ENCODE results near the gene SLC2A6.

SLC2A6 gene

GRCh38 chr9:133437753-133438531 lies 41.0 kb downstream of the SLC2A6 start:
- no peak for DNase-seq (ENCODE audit: low read depth)

GRCh38 chr9:133436681-133437080 lies 42.2 kb downstream of the SLC2A6 start:
- no peak for DNase-seq (ENCODE audit: low read depth)

DNA sequence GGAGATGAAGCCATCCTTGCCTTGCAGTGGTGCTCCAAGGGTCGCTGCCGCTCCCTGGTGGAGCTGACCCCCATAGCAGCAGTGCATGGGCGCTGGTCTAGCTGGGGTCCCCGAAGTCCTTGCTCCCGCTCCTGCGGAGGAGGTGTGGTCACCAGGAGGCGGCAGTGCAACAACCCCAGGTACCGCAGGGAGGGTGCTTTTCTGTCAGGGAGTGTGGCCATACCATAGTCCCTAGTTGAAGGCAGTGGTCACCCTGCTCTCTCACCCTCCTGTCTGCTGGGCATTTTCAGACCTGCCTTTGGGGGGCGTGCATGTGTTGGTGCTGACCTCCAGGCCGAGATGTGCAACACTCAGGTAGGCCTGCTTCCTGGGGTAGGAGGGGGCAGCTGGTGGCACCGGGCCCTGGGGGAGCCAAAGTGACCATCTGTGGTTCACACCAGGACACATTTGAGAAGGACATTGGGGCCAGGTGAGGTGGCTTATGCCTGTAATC lies 45.5 kb downstream of the SLC2A6 start:
- no peak for DNase-seq (ENCODE audit: low read depth)

- no peak for DNase-seq (ENCODE audit: low read depth)
These were observed 48.7 kb downstream of the SLC2A6 start for GRCh38 chr9:133430244-133430643.

GRCh38 chr9:133429641-133430161 lies 49.2 kb downstream of the SLC2A6 start:
- no peak for DNase-seq (ENCODE audit: low read depth)

- no peak for DNase-seq (ENCODE audit: low read depth)
These were observed 49.7 kb downstream of the SLC2A6 start for GRCh38 chr9:133429214-133429613.

DNA sequence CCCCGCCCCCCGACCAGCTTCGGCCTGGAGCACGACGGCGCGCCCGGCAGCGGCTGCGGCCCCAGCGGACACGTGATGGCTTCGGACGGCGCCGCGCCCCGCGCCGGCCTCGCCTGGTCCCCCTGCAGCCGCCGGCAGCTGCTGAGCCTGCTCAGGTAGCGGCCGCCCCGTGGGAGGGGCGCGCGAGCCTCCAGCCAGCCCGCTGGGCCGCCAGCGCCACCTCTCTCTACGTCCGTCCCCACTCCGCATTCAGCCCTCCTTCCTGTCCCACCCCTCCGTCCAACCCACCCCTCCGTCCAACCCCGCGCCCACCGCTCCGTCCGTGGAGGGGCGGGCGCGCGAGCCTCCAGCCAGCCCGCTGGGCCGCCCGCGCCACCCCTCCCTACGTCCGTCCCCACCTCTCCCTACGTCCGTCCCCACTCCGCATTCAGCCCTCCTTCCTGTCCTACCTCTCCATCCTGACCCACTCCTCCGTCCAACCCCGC lies 50.2 kb downstream of the SLC2A6 start:
- no peak for DNase-seq (ENCODE audit: low read depth)

- DNase-seq (ENCODE audit: low read depth) = no peak
These were observed 51.1 kb downstream of the SLC2A6 start for GRCh38 chr9:133427658-133428348.

- no peak for DNase-seq (ENCODE audit: low read depth)
These were observed 52.9 kb downstream of the SLC2A6 start for GRCh38 chr9:133426011-133426410.

GRCh38 chr9:133425049-133425632 lies 53.8 kb downstream of the SLC2A6 start:
- no peak for DNase-seq (ENCODE audit: low read depth)

DNA sequence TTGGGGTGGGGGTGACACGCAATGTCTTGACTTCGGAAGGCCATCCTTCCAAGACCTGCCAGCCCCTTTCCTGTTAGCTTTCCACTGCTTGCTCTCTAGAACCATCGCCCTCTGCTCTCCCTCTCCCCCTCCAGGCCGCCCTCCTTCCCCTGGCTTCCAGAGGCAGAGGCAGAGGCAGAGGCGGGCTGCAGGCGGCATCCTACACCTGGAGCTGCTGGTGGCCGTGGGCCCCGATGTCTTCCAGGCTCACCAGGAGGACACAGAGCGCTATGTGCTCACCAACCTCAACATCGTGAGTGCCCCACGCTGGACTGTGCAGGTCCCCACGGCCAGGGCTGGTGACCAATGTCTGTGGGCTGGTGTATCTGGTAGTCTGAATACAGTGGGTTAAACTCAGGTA lies 54.7 kb downstream of the SLC2A6 start:
- DNase-seq (ENCODE audit: low read depth) = no peak

- DNase-seq (ENCODE audit: low read depth) = no peak
These were observed 55.7 kb downstream of the SLC2A6 start for GRCh38 chr9:133423216-133423615.

DNA sequence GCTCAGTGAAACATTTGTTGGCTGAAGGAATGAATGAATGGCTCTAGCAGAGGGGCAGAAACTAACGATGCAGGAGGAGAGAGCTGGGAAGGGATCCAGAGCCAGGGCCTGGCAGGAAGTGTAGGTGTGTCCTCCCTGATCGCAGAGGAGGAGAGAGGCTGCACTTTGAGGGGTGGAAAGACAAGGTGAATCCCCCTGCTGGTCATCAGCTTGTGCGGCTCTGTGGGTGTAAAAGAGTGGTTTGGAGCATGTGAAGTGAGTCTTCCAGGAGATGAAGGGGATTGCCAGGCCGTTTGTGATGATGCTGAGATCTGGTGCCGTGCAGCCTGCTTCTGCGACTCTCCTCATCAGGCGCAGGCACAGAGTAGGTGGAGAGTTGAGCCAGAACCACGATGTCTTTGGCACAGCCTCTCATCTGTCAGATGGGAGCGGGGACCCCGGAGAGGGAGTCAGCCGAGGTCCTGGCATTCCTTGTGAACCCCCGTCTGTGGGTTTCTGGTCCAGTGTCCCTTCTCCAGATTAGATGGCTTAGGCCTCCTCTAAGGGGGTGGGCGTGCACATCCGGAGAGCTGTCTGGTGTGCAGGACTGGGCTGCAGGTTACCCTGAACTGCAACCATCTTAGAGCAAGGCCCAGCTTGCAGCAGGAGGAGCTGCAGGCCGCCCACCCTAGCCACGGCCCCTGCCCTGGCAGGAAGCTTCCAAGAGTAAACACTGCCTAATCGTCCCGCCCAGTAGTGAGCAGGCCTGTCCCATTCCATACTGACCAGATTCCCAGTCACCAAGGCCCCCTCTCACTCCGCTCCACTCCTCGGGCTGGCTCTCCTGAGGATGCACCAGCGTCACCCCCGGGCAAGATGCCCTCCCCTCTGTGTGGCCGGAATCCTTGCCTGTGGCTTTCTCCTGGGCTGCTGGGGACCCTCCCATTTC lies 57.0 kb downstream of the SLC2A6 start, which contains the start of gene ADAMTS13:
TSS of gene ADAMTS13 (plus strand) at position 753 of the 928 bp plus-strand sequence. CDS start at position 830, 77 bp downstream.
- DNase-seq (ENCODE audit: low read depth) = no peak
